Rectal smooth muscle tissue (tissue), 1 donor: ENCODE measurements around the gene TARS3.

Source experiments
- H3K27ac ChIP-seq: one replicate; pipeline ENCODE4 v1.7.0; 2013; ENCODE audit warnings: low read depth, low read length, inconsistent platforms
- H3K27me3 ChIP-seq: one replicate; pipeline ENCODE4 v1.7.0; 2013; ENCODE audit warnings: low read length; ENCODE audit not compliant: control insufficient read depth, insufficient read depth
- H3K36me3 ChIP-seq: one replicate; pipeline ENCODE4 v1.7.0; 2013; ENCODE audit warnings: low read length; ENCODE audit not compliant: control insufficient read depth, insufficient read depth
- H3K4me1 ChIP-seq: one replicate; pipeline ENCODE4 v1.7.0; 2013; ENCODE audit warnings: low read length; ENCODE audit not compliant: control insufficient read depth, insufficient read depth
- H3K4me3 ChIP-seq: one replicate; pipeline ENCODE4 v1.7.0; 2013; ENCODE audit warnings: low read length
- H3K9ac ChIP-seq: one replicate; pipeline ENCODE4 v1.7.0; 2013; ENCODE audit warnings: low read length

TARS3 gene

DNA sequence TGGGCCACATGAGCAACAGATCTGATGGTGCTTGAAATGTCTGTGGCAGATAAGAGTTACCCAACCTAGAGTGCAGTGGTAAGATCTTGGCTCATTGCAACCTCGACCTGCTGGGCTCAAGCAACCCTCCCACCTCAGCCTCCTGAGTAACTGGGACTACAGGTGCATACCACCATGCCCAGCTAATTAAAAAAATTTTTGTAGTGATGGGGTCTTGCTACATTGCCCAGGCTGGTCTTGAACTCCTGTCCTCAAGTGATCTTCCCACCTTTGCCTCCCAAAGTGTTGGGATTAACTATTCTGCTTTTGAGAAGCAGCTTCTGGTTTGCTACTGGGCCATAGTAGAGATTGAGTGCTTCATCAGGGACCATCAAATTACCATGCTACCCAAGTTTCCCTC lies 2.9 kb upstream of the TARS3 start:
- no peaks in the 10 kb centered on the region for H3K27me3 ChIP-seq
- no peaks in the 10 kb centered on the region for H3K36me3 ChIP-seq
- H3K27ac ChIP-seq = no peak overlapping the region
- H3K4me3 ChIP-seq = no peak overlapping the region
- H3K4me1 ChIP-seq = peaks cover 7% of the 10 kb centered on the region
- H3K9ac ChIP-seq = no peak overlapping the region

DNA sequence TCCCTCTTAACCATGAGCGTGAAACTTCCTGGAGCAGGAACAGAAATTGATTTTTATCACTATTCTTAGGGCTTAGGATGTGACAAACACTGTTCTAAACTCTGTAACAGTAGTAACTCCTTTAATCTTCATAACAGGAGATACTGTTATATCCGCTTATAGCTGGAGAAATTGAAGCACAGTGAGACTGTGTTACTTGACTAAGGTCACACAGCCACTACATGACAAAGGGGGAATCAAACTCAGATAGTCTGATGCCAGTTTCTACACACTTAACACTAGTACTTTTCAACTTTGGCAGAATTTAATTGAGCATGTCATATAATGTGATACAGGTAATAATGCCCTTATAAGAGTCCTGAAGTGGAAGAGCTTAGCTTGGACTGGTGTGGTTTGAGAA lies 800 bp upstream of the TARS3 start:
- H3K9ac ChIP-seq = no peak overlapping the region
- H3K4me1 ChIP-seq = peaks cover 7% of the 10 kb centered on the region
- H3K36me3 ChIP-seq = peaks cover 5% of the 10 kb centered on the region
- H3K4me3 ChIP-seq = no peak overlapping the region
- no peaks in the 10 kb centered on the region for H3K27me3 ChIP-seq
- no peak overlapping the region for H3K27ac ChIP-seq

DNA sequence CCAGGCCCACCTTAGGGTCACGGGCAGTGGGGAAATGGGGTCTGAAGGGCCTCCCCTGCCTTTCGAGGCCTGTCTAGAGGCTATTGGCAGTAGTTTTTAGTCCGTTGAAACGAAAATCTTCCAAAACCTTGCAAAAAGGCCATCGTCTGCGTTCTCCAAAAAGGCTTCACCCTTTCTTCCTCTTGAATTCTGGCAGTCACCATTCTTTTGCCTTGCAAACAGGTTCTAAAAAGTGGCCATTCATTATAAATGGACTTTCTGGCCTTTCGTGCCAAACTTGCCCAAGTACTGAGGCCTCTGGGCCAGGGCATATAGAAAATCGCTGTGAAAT lies 367 bp upstream of the TARS3 start:
- no peaks in the 10 kb centered on the region for H3K27me3 ChIP-seq
- H3K9ac ChIP-seq = no peak overlapping the region
- peak overlapping the region; percentile 67 for H3K4me3 ChIP-seq

DNA sequence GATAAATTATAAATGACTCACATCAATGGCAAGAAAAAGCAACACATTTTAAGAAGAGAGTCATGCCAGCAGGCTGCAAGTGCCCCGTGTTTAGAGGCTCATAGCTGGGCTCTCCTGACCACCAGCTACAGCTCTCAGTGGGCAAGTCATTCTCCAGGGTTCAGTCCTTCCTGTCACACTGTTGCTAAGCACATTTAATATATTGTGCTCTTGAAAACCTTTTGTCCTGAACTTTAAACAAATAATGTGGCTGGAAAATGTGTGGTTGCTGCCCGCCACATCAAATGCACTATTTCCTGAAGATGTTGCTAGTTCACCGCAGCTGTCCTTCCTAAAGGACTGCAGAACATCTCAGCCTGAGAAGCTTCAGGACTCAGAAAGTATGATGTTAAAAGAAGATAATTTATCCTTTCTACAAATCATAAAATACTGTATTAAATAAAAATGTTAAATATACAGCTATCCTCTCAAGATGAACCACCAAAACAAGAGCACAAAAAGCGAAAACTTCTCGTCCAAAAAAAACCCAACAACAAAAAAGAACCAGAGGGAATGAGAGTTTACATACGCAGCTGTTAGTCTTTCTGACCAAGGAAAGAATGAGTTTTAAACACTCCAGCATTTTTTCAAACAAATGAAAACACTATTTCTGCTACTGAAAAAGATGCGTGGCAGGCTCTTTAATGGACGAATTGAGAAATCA lies 951 bp downstream of the TARS3 start:
- Histone ChIP-seq H3K4me3 (peak overlapping the region; percentile 96), H3K27ac (peak overlapping the region; percentile 85), H3K9ac (peak overlapping the region; percentile 83), H3K27me3 (no peaks in the 10 kb centered on the region), H3K4me1 (peaks cover 7% of the 10 kb centered on the region), H3K36me3 (peaks cover 10% of the 10 kb centered on the region)

More for the DNA sequence above, 367 bp upstream of the TARS3 start:
- Histone ChIP-seq H3K4me1 (peaks cover 7% of the 10 kb centered on the region), H3K27ac (no peak overlapping the region), H3K36me3 (peaks cover 5% of the 10 kb centered on the region)

DNA sequence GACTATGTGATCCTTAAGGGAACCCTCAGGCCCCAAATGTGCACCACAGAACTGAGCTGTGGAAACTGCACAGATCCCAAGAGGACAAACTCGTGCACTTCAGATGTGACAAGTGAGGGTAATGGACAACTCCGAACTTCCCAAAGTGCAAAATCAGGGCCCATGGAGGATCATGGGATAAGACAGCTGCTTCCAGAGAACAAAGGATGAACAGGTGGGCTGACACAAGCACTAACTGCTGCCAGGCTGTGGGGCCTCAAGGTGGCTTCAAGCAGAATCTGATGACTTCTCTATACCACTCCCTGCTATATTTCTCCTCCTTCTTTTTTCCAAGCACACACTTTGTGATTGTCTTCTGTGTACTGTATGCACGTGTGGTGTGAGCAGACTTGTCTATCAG lies 5.4 kb downstream of the TARS3 start:
- H3K4me1 ChIP-seq = peaks cover 7% of the 10 kb centered on the region
- H3K36me3 ChIP-seq = peaks cover 12% of the 10 kb centered on the region
- H3K27me3 ChIP-seq = no peaks in the 10 kb centered on the region
- H3K27ac ChIP-seq = no peak overlapping the region
- no peak overlapping the region for H3K9ac ChIP-seq
- no peak overlapping the region for H3K4me3 ChIP-seq

DNA sequence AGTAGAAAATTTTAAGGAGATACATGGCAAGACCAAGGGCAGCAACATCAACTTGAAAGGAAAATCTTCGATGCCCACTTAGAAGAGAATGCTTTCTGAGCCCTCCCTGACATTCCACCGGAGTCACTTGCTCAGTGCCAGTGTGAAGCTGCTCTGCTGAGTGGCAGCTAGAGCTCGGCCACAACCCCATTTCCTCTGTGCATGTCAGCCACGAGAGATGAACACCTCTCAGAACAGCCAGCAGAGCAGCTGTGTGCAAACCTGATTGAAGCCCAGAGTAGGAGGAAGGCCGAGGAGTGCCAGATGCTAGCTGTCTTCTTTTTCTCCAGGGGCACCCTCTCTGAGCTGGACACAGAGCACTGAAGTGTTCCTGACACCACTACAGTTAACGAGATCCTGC lies 12.2 kb downstream of the TARS3 start:
- Histone ChIP-seq H3K4me1 (no peaks in the 10 kb centered on the region), H3K27ac (no peak overlapping the region), H3K27me3 (no peaks in the 10 kb centered on the region), H3K9ac (no peak overlapping the region), H3K36me3 (peaks cover 19% of the 10 kb centered on the region), H3K4me3 (no peak overlapping the region)

DNA sequence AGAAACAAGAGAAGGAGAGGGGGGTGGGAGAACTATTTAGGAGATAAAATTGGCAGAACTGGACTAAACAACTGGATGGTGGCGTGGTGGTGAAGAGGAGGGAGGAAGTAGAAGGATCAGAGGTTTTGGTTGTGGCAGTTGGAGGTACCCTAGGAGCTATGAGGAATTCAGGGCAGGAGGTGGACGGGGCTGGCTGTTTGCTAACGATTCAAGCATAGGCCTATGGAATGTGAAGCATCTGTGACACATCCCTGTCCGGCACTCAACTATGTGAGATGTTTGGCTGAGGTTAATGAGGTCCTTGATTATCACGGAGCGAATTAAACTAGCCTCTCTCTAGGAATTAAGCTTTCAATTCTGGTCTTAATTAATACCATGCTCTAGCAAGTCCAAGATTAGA lies 13.5 kb downstream of the TARS3 start:
- peaks cover 20% of the 10 kb centered on the region for H3K36me3 ChIP-seq
- no peaks in the 10 kb centered on the region for H3K4me1 ChIP-seq
- H3K27me3 ChIP-seq = no peaks in the 10 kb centered on the region
- H3K4me3 ChIP-seq = no peak overlapping the region
- no peak overlapping the region for H3K9ac ChIP-seq
- no peak overlapping the region for H3K27ac ChIP-seq

DNA sequence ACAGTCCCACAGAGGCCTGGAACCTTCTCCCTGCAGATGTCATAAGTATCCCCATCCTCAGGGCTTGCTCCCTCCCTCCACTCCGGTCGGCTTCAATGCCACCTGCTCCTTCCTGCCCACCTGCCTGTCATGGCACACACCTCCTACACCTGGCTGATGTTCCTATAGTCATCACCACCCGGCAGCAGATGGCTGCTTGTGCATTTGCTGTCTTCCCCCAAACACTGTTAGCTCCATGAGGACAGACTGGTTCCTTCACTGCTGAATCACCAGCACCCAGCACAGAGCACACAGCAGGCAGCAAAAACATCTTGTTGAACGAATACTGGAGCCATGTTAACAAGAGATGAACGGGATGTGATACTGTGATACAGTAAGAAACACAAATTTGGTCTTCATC lies 14.8 kb downstream of the TARS3 start:
- Histone ChIP-seq H3K9ac (no peak overlapping the region), H3K4me3 (no peak overlapping the region), H3K27ac (no peak overlapping the region), H3K4me1 (no peaks in the 10 kb centered on the region), H3K27me3 (no peaks in the 10 kb centered on the region), H3K36me3 (peaks cover 23% of the 10 kb centered on the region)

DNA sequence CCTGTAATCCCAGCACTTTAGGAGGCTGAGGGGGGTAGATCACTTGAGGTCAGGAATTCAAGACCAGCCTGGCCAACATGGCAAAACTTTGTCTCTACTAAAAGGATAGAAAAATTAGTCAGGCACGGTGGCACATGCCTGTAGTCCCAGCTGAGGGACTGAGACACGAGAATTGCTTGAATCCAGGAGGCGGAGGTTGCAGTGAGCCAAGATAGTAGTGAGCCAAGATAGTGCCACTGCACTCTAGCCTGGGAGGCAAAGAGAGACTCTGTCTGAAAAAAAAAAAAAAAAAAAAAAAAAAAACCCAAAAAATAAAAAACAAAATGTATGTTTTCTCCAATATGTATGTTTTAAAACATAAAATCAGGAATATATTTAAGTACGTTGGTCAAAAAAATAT lies 16.3 kb downstream of the TARS3 start:
- H3K27ac ChIP-seq = no peak overlapping the region
- peaks cover 21% of the 10 kb centered on the region for H3K36me3 ChIP-seq
- no peaks in the 10 kb centered on the region for H3K27me3 ChIP-seq

DNA sequence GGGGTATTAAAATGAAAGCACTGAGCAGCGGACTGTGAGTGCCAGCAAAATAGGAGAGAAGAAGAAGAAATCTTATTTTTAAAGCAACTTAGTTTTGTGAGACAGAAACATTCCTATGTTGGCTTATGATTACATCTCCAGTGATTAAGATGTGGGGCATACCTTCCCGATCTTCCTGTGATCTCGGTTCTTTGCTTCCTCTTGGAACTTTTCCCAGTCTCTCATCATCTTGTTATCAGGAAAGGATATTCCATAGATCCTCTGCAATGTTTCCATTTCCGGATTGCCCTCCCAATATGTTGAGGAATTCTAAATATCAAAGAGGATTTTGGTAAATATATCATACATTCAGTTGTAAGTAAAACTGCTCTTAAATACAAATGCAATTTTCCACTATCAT lies 22.2 kb downstream of the TARS3 start:
- Histone ChIP-seq H3K36me3 (peaks cover 23% of the 10 kb centered on the region), H3K27me3 (no peaks in the 10 kb centered on the region)

More for the DNA sequence above, 16.3 kb downstream of the TARS3 start:
- Histone ChIP-seq H3K4me3 (no peak overlapping the region), H3K9ac (no peak overlapping the region), H3K4me1 (no peaks in the 10 kb centered on the region)

DNA sequence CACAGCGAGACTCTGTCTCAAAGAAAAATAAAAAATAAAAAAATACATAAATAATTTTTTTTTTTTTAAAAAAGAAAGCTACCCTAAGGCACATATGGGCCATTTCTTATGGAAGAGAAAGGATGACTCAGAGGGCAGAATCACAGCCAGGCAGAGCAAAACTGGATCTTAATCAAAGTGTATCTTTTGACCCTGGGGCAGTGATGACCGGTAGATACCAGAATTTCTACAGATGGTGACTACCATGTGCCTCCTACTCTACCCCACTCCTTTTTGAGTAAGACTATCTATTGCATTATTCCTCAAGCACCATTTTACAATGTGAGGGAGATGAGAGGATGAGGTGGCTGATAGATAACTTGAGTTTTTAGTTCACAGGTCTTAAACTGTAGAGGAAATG lies 26.0 kb downstream of the TARS3 start:
- Histone ChIP-seq H3K36me3 (peaks cover 20% of the 10 kb centered on the region), H3K4me3 (no peak overlapping the region), H3K27me3 (no peaks in the 10 kb centered on the region), H3K27ac (no peak overlapping the region), H3K4me1 (no peaks in the 10 kb centered on the region), H3K9ac (no peak overlapping the region)

More for the DNA sequence above, 22.2 kb downstream of the TARS3 start:
- Histone ChIP-seq H3K4me3 (no peak overlapping the region), H3K4me1 (no peaks in the 10 kb centered on the region), H3K27ac (no peak overlapping the region), H3K9ac (no peak overlapping the region)

DNA sequence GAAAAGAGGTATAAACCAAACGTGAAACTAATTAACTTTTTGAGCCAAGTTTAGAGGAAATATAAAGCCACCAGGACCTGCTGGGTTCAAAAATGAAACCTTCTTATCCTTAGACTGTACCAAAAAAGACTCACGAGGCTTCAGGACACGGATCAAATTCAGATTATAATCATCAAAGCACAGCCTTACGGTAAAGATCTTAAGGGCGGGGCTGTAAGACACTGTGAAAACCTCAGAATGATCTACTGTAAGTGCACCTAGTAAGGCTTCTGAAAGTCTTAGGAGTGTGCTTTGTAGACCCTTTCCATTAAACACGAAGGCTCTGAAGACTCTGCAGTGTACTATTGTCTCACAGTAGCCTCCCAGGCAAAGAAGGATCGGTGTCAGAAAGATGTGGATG lies 26.8 kb downstream of the TARS3 start:
- Histone ChIP-seq H3K4me1 (no peaks in the 10 kb centered on the region), H3K9ac (no peak overlapping the region), H3K27me3 (no peaks in the 10 kb centered on the region), H3K27ac (no peak overlapping the region), H3K4me3 (no peak overlapping the region), H3K36me3 (peaks cover 22% of the 10 kb centered on the region)

DNA sequence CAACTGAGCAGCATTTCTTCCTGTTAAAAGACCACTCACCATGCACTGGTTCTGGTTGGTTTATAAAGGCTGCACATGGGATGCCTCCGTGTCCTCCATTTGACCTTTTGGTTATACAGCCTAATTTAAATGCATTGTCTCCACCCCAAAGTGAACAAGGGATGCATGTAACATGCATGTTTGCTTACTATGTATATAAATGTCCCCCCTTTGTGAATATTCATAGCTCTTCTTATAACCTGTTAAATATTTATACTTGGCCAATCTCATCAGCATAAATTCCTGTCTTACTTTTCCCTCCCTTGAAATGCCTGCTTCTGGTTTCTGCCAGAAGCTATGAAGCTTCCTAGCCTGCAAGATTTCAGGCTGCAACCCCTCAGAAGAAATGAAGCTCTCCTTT lies 27.4 kb downstream of the TARS3 start:
- no peaks in the 10 kb centered on the region for H3K27me3 ChIP-seq
- H3K36me3 ChIP-seq = peaks cover 23% of the 10 kb centered on the region
- no peak overlapping the region for H3K9ac ChIP-seq
- no peak overlapping the region for H3K4me3 ChIP-seq
- H3K27ac ChIP-seq = no peak overlapping the region
- no peaks in the 10 kb centered on the region for H3K4me1 ChIP-seq
